BE2C (cell line): ENCODE results near the gene OR2M3.
A peak's percentile ranks its signal among the peaks of the same experiment; 100 is the strongest.
"Not testable (repeated sequence)": the region's sequence is repeated elsewhere in the genome, so short reads cannot be mapped to it uniquely, and the experiment has no call there.

Source experiments
- DNase-seq: peaks from one replicate; pipeline ENCODE4 v3.0.0-alpha.2; 2020
- H3K27me3 ChIP-seq: fragments of 250-450 bp; sonication (Bioruptor Pico); 2 replicates; pipeline ENCODE4 v1.5.1; 2020; ENCODE audit warnings: mild to moderate bottlenecking
- H3K36me3 ChIP-seq: fragments of 250-450 bp; sonication (Bioruptor Pico); 2 replicates; pipeline ENCODE4 v1.5.1; 2020; ENCODE audit warnings: mild to moderate bottlenecking
- H3K4me1 ChIP-seq: fragments of 250-450 bp; sonication (Bioruptor Pico); 2 replicates; pipeline ENCODE4 v1.5.1; 2020
- H3K4me3 ChIP-seq: 2 replicates; pipeline ENCODE4 v1.5.1; 2011; ENCODE audit warnings: low read depth, low read length
- H3K9me3 ChIP-seq: fragments of 250-450 bp; sonication (Bioruptor Pico); 2 replicates; pipeline ENCODE4 v1.5.1; 2020
- CTCF ChIP-seq: IDR thresholded peaks from 2 replicates; pipeline ENCODE4 v1.5.1; 2012; ENCODE audit warnings: mild to moderate bottlenecking, low read depth, low read length

OR2M3 gene

GRCh38 chr1:248225537-248225936 lies 28.5 kb downstream of the OR2M3 start:
- DNase-seq, result no peak
- no peak for TF ChIP-seq CTCF
- Histone ChIP-seq H3K36me3 (no peaks in the 10 kb centered on the region), H3K9me3 (no peaks in the 10 kb centered on the region), H3K27me3 (no peaks in the 10 kb centered on the region), H3K4me1 (no peaks in the 10 kb centered on the region), H3K4me3 (no peak overlapping the region)

- no peaks in the 10 kb centered on the region for H3K27me3 ChIP-seq
- no peak for DNase-seq
- no peak overlapping the region for H3K4me3 ChIP-seq
- H3K4me1 ChIP-seq, result no peaks in the 10 kb centered on the region
- no peak for TF ChIP-seq CTCF
- no peaks in the 10 kb centered on the region for H3K36me3 ChIP-seq
- no peaks in the 10 kb centered on the region for H3K9me3 ChIP-seq
Observed at GRCh38 chr1:248229360-248229908, 32.4 kb downstream of the OR2M3 start.

GRCh38 chr1:248231117-248231516 lies 34.1 kb downstream of the OR2M3 start, which contains the start of gene OR2M4:
OR2M4 (plus strand) TSS chr1:248231417; CDS start chr1:248238929, 7,512 bp downstream.
- Histone ChIP-seq H3K36me3 (no peaks in the 10 kb centered on the region), H3K27me3 (no peaks in the 10 kb centered on the region), H3K4me1 (no peaks in the 10 kb centered on the region), H3K4me3 (no peak within 1 kb of the TSS), H3K9me3 (no peaks in the 10 kb centered on the region)
- no peak for TF ChIP-seq CTCF
- DNase-seq, result no peak

GRCh38 chr1:248239478-248239877 lies 42.4 kb downstream of the OR2M3 start:
- Histone ChIP-seq H3K27me3 (no peaks in the 10 kb centered on the region), H3K4me3 (no peak overlapping the region), H3K36me3 (no peaks in the 10 kb centered on the region), H3K9me3 (no peaks in the 10 kb centered on the region), H3K4me1 (no peaks in the 10 kb centered on the region)
- DNase-seq, result no peak
- TF ChIP-seq CTCF, result no peak

GRCh38 chr1:248243204-248243603 lies 46.1 kb downstream of the OR2M3 start:
- peak; percentile 41 for DNase-seq
- Histone ChIP-seq H3K27me3 (no peaks in the 10 kb centered on the region), H3K4me1 (no peaks in the 10 kb centered on the region), H3K9me3 (no peaks in the 10 kb centered on the region), H3K36me3 (no peaks in the 10 kb centered on the region), H3K4me3 (no peak overlapping the region)
- peak; percentile 85 for TF ChIP-seq CTCF

- not testable (repeated sequence) for H3K4me1 ChIP-seq, H3K9me3 ChIP-seq, DNase-seq, H3K4me3 ChIP-seq, H3K27me3 ChIP-seq, H3K36me3 ChIP-seq
Observed at GRCh38 chr1:248259309-248259708, 62.2 kb downstream of the OR2M3 start.
